Activated T-cell treated with anti-CD3 and anti-CD28 coated beads, Interleukin-2, amount 50 U/mL, for 48 hours (primary cell): ENCODE data around the gene MRLN.

Experiments used
- DNase-seq, 2 experiments: peaks; one replicate each; pipeline ENCODE4 v3.0.0-alpha.2; 2020

Gene MRLN

DNA sequence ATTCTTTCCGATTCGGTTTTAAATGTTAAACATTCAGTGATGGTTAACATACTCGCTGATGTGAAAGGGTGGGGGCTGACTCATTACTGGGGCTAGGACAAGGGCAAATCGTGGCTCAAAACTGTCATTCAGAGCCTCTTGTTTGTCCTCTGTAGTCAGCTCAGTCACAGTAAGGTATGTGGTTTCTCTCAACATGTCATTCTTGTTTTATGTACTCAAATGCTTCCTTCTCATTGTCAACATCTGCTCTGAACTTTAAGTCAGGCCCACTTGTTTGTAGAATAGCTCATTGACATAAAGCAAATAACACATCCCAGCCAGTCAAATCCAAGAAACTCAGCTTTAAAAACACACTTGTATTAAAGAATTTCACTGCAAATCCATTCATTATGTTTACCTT lies 50.9 kb downstream of the MRLN start:
- no peak for DNase-seq

DNA sequence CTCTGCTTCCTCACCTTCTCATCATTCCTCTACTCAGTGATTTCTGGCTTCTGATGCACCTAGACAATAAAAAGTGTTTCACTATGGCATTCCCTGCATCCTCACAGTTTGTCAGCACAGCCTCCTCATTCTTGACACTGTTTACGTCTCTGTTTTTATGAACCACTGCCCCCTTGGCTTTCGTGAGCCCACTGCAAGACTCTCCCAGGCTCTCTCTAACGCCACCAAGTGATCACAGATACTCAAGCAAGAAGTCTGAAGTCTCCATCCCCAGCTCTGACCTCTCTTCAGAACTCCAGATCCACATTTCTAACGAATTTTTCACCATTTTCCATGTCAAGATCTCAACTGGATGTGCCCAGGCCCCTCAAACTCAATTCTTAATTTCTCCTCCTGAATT lies 52.5 kb downstream of the MRLN start:
- no peak for DNase-seq

DNA sequence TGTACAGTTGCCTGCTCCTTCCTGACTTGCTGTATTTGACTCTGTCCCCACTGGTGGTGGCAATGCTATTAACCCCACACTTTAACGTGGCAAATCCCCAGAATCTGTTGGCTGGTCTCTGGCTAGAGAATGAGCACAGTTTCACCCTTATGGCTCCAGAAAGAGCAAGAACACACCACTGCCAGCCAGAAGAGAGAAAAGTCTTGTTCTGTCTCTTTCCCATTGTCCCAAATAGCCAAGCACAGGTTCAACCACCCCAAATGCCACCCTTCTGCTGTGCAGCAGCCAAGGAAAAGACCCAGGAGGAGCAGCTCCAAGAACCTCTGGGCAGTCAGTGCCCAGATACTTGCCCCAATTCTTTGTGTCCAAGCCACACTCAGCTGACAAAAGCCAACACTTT lies 54.9 kb downstream of the MRLN start:
- DNase-seq = no peak

DNA sequence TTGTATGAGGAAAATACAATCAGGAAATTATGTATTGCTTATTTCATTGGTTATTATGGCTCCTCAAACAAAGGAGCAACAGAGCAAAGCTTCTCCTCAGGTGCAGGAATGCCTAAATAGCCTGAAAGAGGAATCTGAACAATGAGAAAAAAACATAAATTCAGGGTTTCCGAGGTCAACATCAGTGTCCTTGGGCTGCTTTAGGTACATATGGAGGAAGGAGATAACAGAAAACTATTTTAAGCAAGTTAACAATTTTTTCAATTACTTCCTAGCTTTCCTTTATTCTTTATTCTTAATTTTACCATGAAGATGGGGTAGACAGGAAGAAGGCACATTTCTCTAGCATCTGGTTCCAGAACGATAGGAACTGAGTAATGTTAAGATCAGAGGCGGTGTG lies 57.6 kb downstream of the MRLN start:
- DNase-seq = no peak

DNA sequence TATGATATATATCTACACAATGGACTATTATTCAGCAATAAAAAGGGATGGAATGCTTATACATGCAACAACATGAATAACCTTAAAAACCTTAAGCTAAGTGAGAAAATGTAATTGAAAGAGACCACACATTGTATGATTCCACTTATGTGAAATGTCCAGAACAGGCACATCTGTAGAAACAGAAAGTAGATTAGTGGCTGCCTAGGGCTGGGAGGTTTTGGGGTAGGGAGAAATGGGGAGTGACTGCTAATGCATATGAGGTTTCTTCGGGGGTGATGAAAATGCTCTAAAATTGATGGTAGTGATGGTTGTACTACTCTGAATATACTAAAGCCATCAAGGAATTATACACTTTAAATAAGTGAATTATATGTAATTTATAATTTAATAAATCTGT lies 58.3 kb downstream of the MRLN start:
- DNase-seq = no peak

DNA sequence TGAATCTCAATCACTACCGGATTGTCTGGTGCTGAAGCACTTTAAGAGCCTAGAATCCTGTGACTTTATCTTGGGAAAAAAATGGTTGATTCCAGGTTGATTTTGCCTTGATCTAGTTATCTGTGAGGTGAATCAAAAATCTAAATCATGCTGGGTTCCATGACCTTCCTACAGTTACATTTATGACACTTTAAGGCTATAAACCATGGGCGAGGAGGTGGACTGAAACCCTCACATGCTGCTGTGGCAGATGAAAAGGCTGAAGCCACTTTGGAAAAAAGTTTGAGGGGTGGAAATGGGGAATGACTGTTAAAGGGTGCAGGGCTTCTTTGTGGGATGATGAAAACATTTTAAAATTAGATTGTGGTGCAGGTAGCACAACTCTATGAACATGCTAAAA lies 61.1 kb downstream of the MRLN start:
- DNase-seq = no peak

DNA sequence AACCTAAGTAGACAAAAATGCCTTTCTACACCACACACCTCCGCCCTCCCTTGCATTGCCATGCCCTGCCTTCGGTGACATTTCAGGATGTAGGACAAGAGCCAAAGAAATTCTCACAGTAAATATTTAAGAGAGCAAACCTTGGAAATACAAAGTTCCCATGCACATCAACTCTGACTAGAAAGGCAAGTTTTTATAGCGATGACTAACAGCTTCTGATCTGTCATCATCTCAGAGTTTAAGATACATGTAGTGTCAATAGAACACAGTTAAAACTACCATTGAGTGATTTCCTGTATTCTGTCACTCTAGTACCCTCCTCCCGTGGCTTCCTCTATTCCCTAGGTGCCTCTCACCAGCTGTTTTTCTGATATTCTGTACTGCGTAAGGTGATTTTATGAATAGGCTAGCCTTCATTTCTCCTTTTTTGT lies 64.3 kb downstream of the MRLN start:
- DNase-seq = no peak

DNA sequence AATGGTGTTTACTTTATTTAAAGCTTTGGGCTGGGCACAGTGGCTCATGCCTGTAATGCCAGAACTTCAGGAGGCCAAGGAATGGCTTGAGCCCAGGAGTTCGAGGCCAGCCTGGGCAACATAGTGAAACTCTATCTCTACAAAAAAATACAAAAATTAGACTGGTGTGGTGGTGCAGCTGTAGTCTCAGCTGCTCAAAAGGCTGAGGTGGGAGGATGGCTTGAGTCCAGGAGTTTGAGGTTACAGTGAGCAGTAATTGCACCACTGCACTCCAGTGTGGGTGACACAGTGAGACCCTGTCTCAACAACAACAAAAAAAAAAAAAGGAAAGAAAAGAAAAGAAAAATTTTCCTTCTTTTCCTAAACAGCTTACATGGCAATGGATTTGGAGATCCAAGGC lies 65.6 kb downstream of the MRLN start:
- DNase-seq = no peak
